Measurements from ENCODE around the gene ANAPC2. TPM values are rescaled to one million over a fixed set of nuclear protein-coding genes. Genes with fewer than 3 reads are reported as not detected.

The ANAPC2 gene
- total RNA-seq: 26.2 and 32.9 TPM in 2 replicates

DNA sequence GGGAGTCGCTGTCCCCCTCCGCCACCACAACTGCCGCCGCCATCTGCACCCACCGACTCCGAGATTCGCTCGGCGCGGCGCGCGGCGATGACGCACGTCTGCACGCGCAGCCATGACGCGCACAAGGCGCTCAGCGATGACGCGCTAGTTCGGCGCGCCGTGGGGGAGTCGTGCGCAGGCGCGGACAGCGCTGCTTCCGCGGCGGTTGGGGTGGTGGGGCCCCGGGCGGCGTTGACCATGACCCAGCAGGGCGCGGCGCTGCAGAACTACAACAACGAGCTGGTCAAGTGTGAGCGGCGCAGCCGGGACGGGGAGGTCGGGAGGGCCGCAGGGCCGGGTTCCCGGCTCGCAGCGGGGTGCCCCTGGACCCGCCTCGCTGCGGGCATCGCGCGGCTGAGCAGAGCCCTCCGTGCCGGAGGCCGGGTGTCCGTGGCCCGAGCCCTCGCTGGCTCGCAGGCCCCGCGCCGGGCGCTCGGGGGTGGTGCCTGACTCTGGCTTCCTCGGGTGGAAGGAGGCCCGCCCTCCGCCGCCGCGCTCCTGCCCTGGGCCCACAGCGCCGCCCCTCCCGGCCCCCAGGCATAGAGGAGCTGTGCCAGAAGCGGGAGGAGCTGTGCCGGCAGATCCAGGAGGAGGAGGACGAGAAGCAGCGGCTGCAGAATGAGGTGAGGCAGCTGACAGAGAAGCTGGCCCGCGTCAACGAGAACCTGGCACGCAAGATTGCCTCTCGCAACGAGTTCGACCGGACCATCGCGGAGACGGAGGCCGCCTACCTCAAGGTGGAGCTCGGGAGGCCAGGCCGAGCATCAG, at the start of gene ANAPC2, which contains the start of gene SSNA1:
ANAPC2 (minus strand) TSS at position 71 of the 807 bp plus-strand sequence; CDS start at position 43, 28 bp downstream.
SSNA1 (plus strand) TSS at position 187 of the 807 bp plus-strand sequence; CDS start at position 238, 51 bp downstream.
- H3K27me3 ChIP-seq (ENCODE audit: insufficient read depth, low read length): no peaks in the 10 kb centered on the region
- H2AFZ ChIP-seq (ENCODE audit: low read length): peak within 1 kb of the TSS; percentile 94
- peak; percentile 100 for DNase-seq (ENCODE audit: insufficient read length, low spot score, missing footprints)
- H3K36me3 ChIP-seq (ENCODE audit: insufficient read depth, low read length): peaks cover 24% of the 10 kb centered on the region
- peaks cover 32% of the 10 kb centered on the region for H4K20me1 ChIP-seq (ENCODE audit: insufficient read depth, low read length)
- TF ChIP-seq, protein P1, sequence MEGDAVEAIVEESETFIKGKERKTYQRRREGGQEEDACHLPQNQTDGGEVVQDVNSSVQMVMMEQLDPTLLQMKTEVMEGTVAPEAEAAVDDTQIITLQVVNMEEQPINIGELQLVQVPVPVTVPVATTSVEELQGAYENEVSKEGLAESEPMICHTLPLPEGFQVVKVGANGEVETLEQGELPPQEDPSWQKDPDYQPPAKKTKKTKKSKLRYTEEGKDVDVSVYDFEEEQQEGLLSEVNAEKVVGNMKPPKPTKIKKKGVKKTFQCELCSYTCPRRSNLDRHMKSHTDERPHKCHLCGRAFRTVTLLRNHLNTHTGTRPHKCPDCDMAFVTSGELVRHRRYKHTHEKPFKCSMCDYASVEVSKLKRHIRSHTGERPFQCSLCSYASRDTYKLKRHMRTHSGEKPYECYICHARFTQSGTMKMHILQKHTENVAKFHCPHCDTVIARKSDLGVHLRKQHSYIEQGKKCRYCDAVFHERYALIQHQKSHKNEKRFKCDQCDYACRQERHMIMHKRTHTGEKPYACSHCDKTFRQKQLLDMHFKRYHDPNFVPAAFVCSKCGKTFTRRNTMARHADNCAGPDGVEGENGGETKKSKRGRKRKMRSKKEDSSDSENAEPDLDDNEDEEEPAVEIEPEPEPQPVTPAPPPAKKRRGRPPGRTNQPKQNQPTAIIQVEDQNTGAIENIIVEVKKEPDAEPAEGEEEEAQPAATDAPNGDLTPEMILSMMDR (IDR thresholded peaks at IDR 0.05; ENCODE audit: extremely low read depth, low read depth, low read length): peak; percentile 46
- no peaks in the 10 kb centered on the region for H3K9me3 ChIP-seq (ENCODE audit: low read depth, low read length)
- H3K79me2 ChIP-seq (ENCODE audit: insufficient read depth, low read length): peaks cover 71% of the 10 kb centered on the region
- peak within 1 kb of the TSS; percentile 93 for H3K4me2 ChIP-seq (ENCODE audit: insufficient read depth, low read length)
- peak within 1 kb of the TSS; percentile 97 for H3K4me3 ChIP-seq (ENCODE audit: insufficient read depth, low read length)
- peak within 1 kb of the TSS; percentile 88 for H3K27ac ChIP-seq (ENCODE audit: low read depth, low read length)
- peaks cover 23% of the 10 kb centered on the region for H3K4me1 ChIP-seq (ENCODE audit: insufficient read depth, low read length)

DNA sequence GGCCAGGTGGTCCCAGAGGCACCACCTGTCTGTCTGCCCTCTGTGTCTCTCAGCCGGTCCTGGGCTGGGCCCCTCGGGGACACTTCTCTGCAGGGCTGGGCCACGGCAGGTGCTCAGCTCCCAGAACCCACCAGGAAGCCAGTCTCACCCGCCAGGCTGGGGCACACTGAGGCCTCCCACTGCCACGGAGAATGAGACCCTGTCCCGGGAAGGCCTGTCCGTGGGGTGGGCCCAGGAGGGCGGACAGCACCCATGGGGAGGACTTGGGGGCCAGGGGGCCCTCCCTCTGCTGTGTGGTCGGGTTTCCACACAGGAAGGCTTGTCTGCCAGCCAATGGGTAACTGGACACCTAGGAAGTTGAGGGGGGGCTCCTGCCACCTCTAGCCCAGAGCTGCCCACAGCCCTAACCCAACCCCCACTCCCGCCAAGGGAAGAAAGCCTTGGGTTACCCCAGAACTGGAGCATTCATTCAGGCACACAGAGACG, 48.6 kb upstream of the ANAPC2 start:
- no peak for DNase-seq (ENCODE audit: insufficient read length, low spot score, missing footprints)
- H3K4me2 ChIP-seq (ENCODE audit: insufficient read depth, low read length): no peak overlapping the region
- H3K27me3 ChIP-seq (ENCODE audit: insufficient read depth, low read length): no peaks in the 10 kb centered on the region
- no peaks in the 10 kb centered on the region for H3K9me3 ChIP-seq (ENCODE audit: low read depth, low read length)
- H2AFZ ChIP-seq (ENCODE audit: low read length): no peak overlapping the region
- H3K4me1 ChIP-seq (ENCODE audit: insufficient read depth, low read length): peaks cover 3% of the 10 kb centered on the region
- H3K27ac ChIP-seq (ENCODE audit: low read depth, low read length): no peak overlapping the region
- H3K79me2 ChIP-seq (ENCODE audit: insufficient read depth, low read length): peaks cover 25% of the 10 kb centered on the region
- H3K36me3 ChIP-seq (ENCODE audit: insufficient read depth, low read length): peaks cover 3% of the 10 kb centered on the region
- no peak overlapping the region for H3K4me3 ChIP-seq (ENCODE audit: insufficient read depth, low read length)
- TF ChIP-seq, protein P1 (IDR thresholded peaks at IDR 0.05; ENCODE audit: extremely low read depth, low read depth, low read length): no peak
- H4K20me1 ChIP-seq (ENCODE audit: insufficient read depth, low read length): peaks cover 15% of the 10 kb centered on the region

- Histone ChIP-seq H3K4me2 (ENCODE audit: insufficient read depth, low read length) (no peak overlapping the region), H3K4me3 (ENCODE audit: insufficient read depth, low read length) (peak overlapping the region; percentile 7)
These were observed 48.0 kb upstream of the ANAPC2 start for GRCh38 chr9:137236238-137236935.

More at GRCh38 chr9:137236238-137236935, 48.0 kb upstream of the ANAPC2 start:
- H3K79me2 ChIP-seq (ENCODE audit: insufficient read depth, low read length): peaks cover 20% of the 10 kb centered on the region
- H3K27me3 ChIP-seq (ENCODE audit: insufficient read depth, low read length): no peaks in the 10 kb centered on the region
- no peak overlapping the region for H2AFZ ChIP-seq (ENCODE audit: low read length)
- DNase-seq (ENCODE audit: insufficient read length, low spot score, missing footprints): peak; percentile 100
- H3K27ac ChIP-seq (ENCODE audit: low read depth, low read length): no peak overlapping the region
- H4K20me1 ChIP-seq (ENCODE audit: insufficient read depth, low read length): peaks cover 10% of the 10 kb centered on the region
- no peaks in the 10 kb centered on the region for H3K36me3 ChIP-seq (ENCODE audit: insufficient read depth, low read length)
- H3K9me3 ChIP-seq (ENCODE audit: low read depth, low read length): no peaks in the 10 kb centered on the region
- peaks cover 3% of the 10 kb centered on the region for H3K4me1 ChIP-seq (ENCODE audit: insufficient read depth, low read length)
- TF ChIP-seq, protein P1 (IDR thresholded peaks at IDR 0.05; ENCODE audit: extremely low read depth, low read depth, low read length): peak; percentile 91

Data from osteoblast (primary cell).